HG02884 (cell line): ENCODE measurements around the gene P3H3.

ENCODE experiments used
- ATAC-seq: cut with Tn5 transposase; IDR thresholded peaks from one replicate; pipeline ENCODE4 v1.9.1; 2021; ENCODE audit warnings: mild to moderate bottlenecking, moderate library complexity; ENCODE audit not compliant: unreplicated experiment

The P3H3 gene

GRCh38 chr12:6796576-6796975 is 31.6 kb upstream of the P3H3 start:
- ATAC-seq: no peak

GRCh38 chr12:6799147-6799546 is 29.1 kb upstream of the P3H3 start:
- no peak for ATAC-seq

- ATAC-seq: no peak
Measured at GRCh38 chr12:6807170-6807569, 21.0 kb upstream of the P3H3 start.

GRCh38 chr12:6809056-6809455 is 19.2 kb upstream of the P3H3 start:
- ATAC-seq: no peak

GRCh38 chr12:6810758-6811157 is 17.4 kb upstream of the P3H3 start:
- no peak for ATAC-seq

- no peak for ATAC-seq
Measured at GRCh38 chr12:6813363-6813762, 14.8 kb upstream of the P3H3 start.

- ATAC-seq: no peak
Measured at GRCh38 chr12:6816598-6816997, 11.6 kb upstream of the P3H3 start.

GRCh38 chr12:6817098-6817497 is 11.1 kb upstream of the P3H3 start:
- ATAC-seq: no peak

GRCh38 chr12:6817662-6818157 is 10.5 kb upstream of the P3H3 start:
- ATAC-seq: no peak

GRCh38 chr12:6818222-6818621 is 10.0 kb upstream of the P3H3 start:
- no peak for ATAC-seq

GRCh38 chr12:6818645-6819044 is 9.6 kb upstream of the P3H3 start:
- no peak for ATAC-seq

GRCh38 chr12:6819106-6820030 is 8.8 kb upstream of the P3H3 start:
- ATAC-seq: no peak

GRCh38 chr12:6820166-6820565 is 8.0 kb upstream of the P3H3 start:
- ATAC-seq: no peak

GRCh38 chr12:6821591-6822425 is 6.4 kb upstream of the P3H3 start, which contains the start of gene GPR162:
Gene GPR162, plus strand, starts transcription at chr12:6821821. Its CDS starts 2,078 bp downstream, at chr12:6823899.
- ATAC-seq: no peak

GRCh38 chr12:6822426-6823135 is 5.6 kb upstream of the P3H3 start:
- no peak for ATAC-seq

GRCh38 chr12:6823182-6824084 is 4.8 kb upstream of the P3H3 start:
- no peak for ATAC-seq

GRCh38 chr12:6824085-6824775 is 4.0 kb upstream of the P3H3 start:
- no peak for ATAC-seq

- no peak for ATAC-seq
Measured at GRCh38 chr12:6824901-6825381, 3.3 kb upstream of the P3H3 start.
